ENCODE data around the gene APEX1.

Gene APEX1

GRCh38 chr14:20487396-20487725 is 32.3 kb downstream of the APEX1 start:
- H3K4me3 ChIP-seq (replicated peaks in 1 of 2; ENCODE audit: low read depth in 2 of 2, low read length in 2 of 2): no peak overlapping the region
- no peak for DNase-seq (ENCODE audit: low read depth in 2 of 2)
- no peak for TF ChIP-seq CTCF (IDR thresholded peaks at IDR 0.05; ENCODE audit: low read depth, low read length)

- no peak overlapping the region for H3K4me3 ChIP-seq (replicated peaks in 1 of 2; ENCODE audit: low read depth in 2 of 2, low read length in 2 of 2)
- DNase-seq (ENCODE audit: low read depth in 2 of 2): peak; percentile 42 to 71
- TF ChIP-seq CTCF (IDR thresholded peaks at IDR 0.05; ENCODE audit: low read depth, low read length): no peak
Measured at GRCh38 chr14:20489093-20489994, 34.3 kb downstream of the APEX1 start.

- no peak overlapping the region for H3K4me3 ChIP-seq (replicated peaks in 1 of 2; ENCODE audit: low read depth in 2 of 2, low read length in 2 of 2)
- TF ChIP-seq CTCF (IDR thresholded peaks at IDR 0.05; ENCODE audit: low read depth, low read length): no peak
- DNase-seq (ENCODE audit: low read depth in 2 of 2): no peak
Measured at GRCh38 chr14:20490563-20490962, 35.5 kb downstream of the APEX1 start.

- no peak overlapping the region for H3K4me3 ChIP-seq (replicated peaks in 1 of 2; ENCODE audit: low read depth in 2 of 2, low read length in 2 of 2)
- DNase-seq (ENCODE audit: low read depth in 2 of 2): no peak
- no peak for TF ChIP-seq CTCF (IDR thresholded peaks at IDR 0.05; ENCODE audit: low read depth, low read length)
Measured at GRCh38 chr14:20492486-20492885, 37.5 kb downstream of the APEX1 start.

GRCh38 chr14:20493634-20494033 is 38.6 kb downstream of the APEX1 start:
- no peak overlapping the region for H3K4me3 ChIP-seq (replicated peaks in 1 of 2; ENCODE audit: low read depth in 2 of 2, low read length in 2 of 2)
- no peak for TF ChIP-seq CTCF (IDR thresholded peaks at IDR 0.05; ENCODE audit: low read depth, low read length)
- no peak for DNase-seq (ENCODE audit: low read depth in 2 of 2)

GRCh38 chr14:20494935-20495766 is 40.1 kb downstream of the APEX1 start:
- peak; percentile 51 to 83 for DNase-seq (ENCODE audit: low read depth in 2 of 2)
- no peak for TF ChIP-seq CTCF (IDR thresholded peaks at IDR 0.05; ENCODE audit: low read depth, low read length)
- no peak overlapping the region for H3K4me3 ChIP-seq (replicated peaks in 1 of 2; ENCODE audit: low read depth in 2 of 2, low read length in 2 of 2)
